G401 (cell line): ENCODE results near the gene JAGN1. TPM values are rescaled to one million over a fixed set of nuclear protein-coding genes. Genes with fewer than 3 reads are reported as not detected.
"Not testable (repeated sequence)": the region's sequence is repeated elsewhere in the genome, so short reads cannot be mapped to it uniquely, and the experiment has no call there.

Experiments
- DNase-seq: peaks from one replicate; pipeline ENCODE4 v3.0.0-alpha.2; 2015; ENCODE audit warnings: low spot score
- in situ Hi-C: cut with HindIII; loops from 2 replicates; pipeline ENCODE4 v1.10.0; 2016; ENCODE audit warnings: low sequenced_read_pairs, mixed read lengths
- total RNA-seq: library from RNA; depleted of rRNA; stranded (reverse); fragments of >200 nt; shearing (Covaris generic); gene quantifications from 2 replicates; pipeline ENCODE4 v1.2.3, GENCODE V29; 2014

Gene JAGN1
- total RNA-seq, 1 experiment from 2014 or later: 30.0 TPM

GRCh38 chr3:9864200-9864927 is 26.0 kb upstream of the JAGN1 start:
- peak; percentile 18 for DNase-seq
- in situ Hi-C loops: no loop called here

DNA sequence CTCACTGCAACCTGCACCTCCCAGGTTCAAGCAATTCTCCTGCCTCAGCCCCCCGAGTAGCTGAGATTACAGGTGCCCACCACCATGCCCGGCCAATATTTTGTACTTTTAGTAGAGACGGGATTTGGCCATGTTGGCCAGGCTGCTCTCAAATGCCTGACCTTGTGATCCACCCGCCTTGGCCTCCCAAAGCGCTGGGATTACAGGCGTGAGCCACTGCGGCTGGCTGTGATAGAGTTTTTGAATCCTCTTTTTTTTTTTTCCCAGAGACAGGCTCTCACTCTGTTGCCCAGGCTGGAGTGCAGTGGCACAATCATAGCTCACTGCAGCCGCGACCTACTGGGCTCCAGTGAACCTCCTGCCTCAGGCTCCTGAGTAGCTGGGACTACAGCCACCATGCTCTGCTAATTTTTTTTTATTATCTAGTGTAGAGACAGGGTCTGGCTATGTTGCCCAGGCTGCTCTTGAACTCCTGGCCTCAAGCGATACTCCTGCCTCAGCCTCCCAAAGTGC is 25.2 kb upstream of the JAGN1 start:
- in situ Hi-C loops: not testable (repeated sequence)

DNA sequence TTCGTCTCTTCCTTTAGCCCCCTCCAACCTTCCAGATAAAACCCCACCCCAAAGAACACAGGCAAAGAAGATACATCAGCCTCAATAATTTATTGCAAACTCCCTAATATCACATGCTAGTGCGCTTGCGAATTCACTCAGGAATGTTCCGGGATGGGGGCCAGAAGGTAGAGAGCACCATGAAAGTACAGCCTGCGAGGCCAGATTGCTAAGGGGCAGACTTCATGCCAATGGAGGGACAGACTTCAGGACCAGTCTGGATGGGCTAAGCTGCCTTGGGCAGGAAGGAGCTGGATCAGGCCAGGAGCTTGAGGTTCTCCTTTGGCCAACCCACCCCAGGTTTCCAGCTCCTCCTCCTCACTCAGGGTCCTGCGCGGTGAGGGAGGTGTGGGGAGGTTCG is 23.8 kb upstream of the JAGN1 start:
- in situ Hi-C loops: no loop called here
- no peak for DNase-seq

More for the DNA sequence above, 25.2 kb upstream of the JAGN1 start:
- not testable (repeated sequence) for DNase-seq

DNA sequence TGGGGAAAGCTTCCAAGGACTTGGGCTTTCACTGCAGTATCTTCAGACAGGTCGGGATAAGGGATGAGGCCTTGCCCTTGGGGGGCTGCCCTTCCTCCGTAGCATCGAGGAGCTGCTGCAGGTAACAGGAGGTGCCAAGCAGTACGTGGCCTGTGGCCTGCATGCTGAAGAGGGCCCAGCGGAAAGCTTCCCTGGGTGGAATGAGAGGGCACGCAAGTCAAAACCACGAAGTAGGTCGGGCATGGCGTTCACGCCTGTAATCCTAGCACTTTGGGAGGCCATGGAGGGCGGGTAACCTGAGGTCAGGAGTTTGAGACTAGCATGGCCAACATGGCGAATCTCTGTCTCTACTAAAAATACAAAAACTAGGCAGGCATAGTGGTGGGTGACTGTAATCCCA is 23.3 kb upstream of the JAGN1 start:
- in situ Hi-C loops: no loop called here

DNA sequence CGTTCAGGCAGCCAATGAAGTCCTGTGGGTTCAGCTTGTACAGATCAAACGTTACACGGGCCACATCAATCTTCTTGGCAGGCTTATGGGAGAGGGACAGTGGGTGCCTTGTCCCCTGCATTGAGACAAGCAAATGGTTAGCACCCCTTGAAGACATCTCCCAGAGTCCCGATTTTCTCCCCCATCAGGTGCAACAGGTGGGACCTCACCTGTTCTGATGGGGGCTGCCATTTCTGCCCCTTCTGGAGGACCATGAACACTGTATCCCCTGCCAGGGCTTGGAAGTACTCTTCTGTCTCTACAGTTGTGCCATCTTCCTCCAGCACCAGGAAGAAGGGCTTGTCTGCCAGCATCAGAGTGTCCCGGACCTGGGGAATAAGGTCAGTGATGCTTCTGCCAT is 20.5 kb upstream of the JAGN1 start:
- DNase-seq: no peak

More for the DNA sequence above, 23.3 kb upstream of the JAGN1 start:
- DNase-seq: no peak

DNA sequence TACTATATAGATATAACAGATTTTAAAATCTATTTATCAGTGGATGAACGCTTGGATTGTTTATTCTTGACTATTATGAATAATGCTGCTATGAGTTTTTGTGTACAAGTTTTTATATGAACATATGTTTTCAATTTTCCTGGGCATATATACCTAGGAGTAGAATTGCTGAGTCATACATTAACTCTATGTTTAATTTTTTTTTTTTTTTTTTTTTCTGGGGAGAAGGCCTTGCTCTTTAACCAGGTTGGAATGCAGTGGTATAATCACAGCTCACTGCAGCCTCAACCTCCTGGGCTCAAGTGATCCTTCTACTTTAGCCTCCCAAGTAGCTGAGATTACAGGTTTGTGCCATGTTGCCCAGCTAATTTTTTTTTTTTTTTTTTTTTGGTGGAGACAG is 19.4 kb upstream of the JAGN1 start:
- in situ Hi-C loops: no loop called here
- no peak for DNase-seq

More for the DNA sequence above, 20.5 kb upstream of the JAGN1 start:
- in situ Hi-C loops: no loop called here

GRCh38 chr3:9872067-9872466 is 18.3 kb upstream of the JAGN1 start:
- DNase-seq, in situ Hi-C loops: not testable (repeated sequence)

DNA sequence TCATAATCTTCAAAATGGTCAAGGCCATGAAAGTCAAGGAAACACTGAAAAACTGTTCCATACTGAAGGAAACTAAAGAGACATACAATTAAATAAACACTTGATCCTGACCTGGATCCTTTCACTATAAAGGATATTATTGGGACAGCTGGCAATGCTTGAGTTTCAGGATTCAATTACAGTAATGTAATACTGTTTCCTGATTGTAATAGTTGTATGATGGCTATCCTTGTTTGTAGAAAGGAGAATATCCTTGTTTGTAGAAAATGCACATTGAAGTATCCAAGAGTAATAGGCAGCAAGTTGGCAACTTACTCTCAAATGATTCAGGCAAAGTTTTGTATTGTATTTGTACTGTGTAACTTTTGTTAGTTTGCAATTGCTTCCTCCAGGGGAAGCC is 15.0 kb upstream of the JAGN1 start:
- in situ Hi-C loops: no loop called here

GRCh38 chr3:9876255-9876654 is 14.2 kb upstream of the JAGN1 start:
- DNase-seq, in situ Hi-C loops: not testable (repeated sequence)

More for the DNA sequence above, 15.0 kb upstream of the JAGN1 start:
- no peak for DNase-seq

GRCh38 chr3:9876991-9877390 is 13.4 kb upstream of the JAGN1 start:
- in situ Hi-C loops: no loop called here
- DNase-seq: no peak

- DNase-seq: no peak
- in situ Hi-C loops: no loop called here
Measured at GRCh38 chr3:9878700-9879099, 11.7 kb upstream of the JAGN1 start.

GRCh38 chr3:9879830-9880549 is 10.4 kb upstream of the JAGN1 start, which contains the start of gene CIDEC:
Gene CIDEC (minus strand): TSS chr3:9880253. CDS start chr3:9878486, 1,767 bp downstream.
- in situ Hi-C loops: no loop called here

GRCh38 chr3:9881441-9881840 is 9.0 kb upstream of the JAGN1 start:
- DNase-seq: no peak
- in situ Hi-C loops: no loop called here

More at GRCh38 chr3:9879830-9880549, 10.4 kb upstream of the JAGN1 start, which contains the start of gene CIDEC:
- DNase-seq: no peak

DNA sequence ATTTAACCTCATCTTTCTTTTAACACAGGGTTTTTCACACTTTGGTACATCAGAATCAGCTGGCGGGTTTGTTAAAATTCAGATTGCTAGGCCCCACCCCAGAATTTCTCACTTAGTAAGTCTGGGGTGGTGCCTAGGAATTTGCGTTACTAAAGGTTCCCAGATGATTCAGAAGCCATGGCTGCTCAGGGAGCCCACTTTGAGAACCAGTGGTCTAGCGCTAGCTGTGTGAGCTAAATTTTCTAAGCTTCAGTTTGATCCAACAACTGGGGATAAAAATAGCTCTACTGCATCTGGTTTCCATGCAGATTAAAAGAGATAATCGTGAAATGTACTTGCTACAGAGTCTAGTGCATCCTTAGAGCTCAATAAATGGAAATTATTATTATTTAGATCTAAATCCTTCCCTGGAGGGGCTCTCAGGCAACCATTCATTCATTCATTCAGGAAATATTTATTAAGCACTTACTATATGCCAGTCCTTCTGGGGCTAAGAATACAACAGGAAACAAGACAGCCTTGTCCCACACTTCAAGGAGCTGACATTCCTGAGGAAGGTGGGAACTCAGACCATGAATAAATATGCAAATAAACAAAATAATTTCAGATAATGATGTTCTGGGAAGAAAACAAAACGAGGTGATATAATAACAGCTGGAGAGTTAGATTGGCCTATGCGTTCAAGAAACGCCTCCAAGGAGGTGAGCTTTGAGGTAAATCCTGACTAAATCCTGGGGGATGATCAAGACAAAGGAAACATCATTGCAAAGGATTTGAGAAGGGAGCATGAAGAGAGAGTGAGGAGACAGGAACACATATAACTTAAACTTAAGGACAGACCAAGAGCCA is 6.5 kb upstream of the JAGN1 start:
- no peak for DNase-seq
- in situ Hi-C loops: no loop called here

GRCh38 chr3:9884555-9885165 is 5.8 kb upstream of the JAGN1 start:
- in situ Hi-C loops: no loop called here
- DNase-seq: no peak

DNA sequence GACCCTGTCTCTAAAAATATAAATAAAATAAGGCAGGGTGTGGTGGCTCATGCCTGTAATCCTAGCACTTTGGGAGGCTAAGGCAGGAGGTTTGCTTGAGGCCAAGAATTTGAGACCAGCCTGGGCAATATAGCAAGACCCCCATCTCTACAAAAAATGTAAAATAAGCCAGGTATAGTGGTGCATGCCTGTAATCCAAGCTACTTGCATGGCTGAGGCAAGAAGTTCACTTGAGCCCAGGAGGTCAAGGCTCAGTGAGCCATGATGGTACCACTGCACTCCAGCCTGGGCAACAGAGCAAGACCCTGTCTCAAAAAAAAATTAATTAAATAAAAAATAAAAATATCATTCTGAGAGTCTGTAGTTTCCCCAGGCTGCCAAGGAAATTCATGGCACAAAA is 4.1 kb upstream of the JAGN1 start:
- no peak for DNase-seq
- in situ Hi-C loops: no loop called here

DNA sequence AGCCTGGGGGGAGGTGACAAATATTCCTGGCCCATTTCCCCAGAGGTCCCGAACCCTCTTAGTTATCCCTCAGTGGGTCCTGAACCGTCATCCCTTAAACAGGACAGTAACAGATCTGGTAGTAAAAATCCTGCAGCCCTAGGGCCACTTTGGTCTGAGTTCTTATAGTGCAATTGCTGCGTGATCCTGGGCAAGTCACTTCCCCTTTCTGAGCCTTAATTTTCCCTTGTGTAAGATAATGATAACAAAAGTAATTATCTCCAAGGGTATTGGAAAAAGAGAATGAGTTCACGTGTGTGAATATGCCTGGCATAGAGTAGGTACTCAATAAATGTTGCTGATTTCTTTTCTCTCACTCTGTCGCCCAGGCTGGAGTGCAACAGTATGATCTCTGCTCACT is 2.9 kb upstream of the JAGN1 start:
- in situ Hi-C loops: no loop called here

GRCh38 chr3:9888540-9888939 is 1.9 kb upstream of the JAGN1 start:
- in situ Hi-C loops: no loop called here
- DNase-seq: no peak

More for the DNA sequence above, 2.9 kb upstream of the JAGN1 start:
- no peak for DNase-seq

GRCh38 chr3:9889405-9889804 is 1.0 kb upstream of the JAGN1 start:
- in situ Hi-C loops: no loop called here
- no peak for DNase-seq
